Measurements from ENCODE around the gene GPR25.

The GPR25 gene

GRCh38 chr1:200912737-200913407, 40.1 kb downstream of the GPR25 start:
- Histone ChIP-seq H4K91ac (ENCODE audit: low read length) (no peak overlapping the region), H3K4ac (ENCODE audit: low read depth in 1 of 2, low read length in 2 of 2) (no peak overlapping the region), H2BK5ac (ENCODE audit: low read depth, low read length, poor library complexity, severe bottlenecking) (no peak overlapping the region), H3K4me3 (ENCODE audit: insufficient read depth in 1 of 2, low read depth in 1 of 2, low read length in 2 of 2) (no peak overlapping the region), H3K79me1 (replicated peaks; ENCODE audit: low read length, poor library complexity, severe bottlenecking) (peaks cover 1% of the 10 kb centered on the region), H3K9ac (ENCODE audit: low read length) (no peak overlapping the region), H3K36me3 (ENCODE audit: control insufficient read depth in 1 of 2, insufficient read depth in 2 of 2, low read depth in 1 of 2, low read length in 2 of 2) (peaks cover 0 to 50% of the 10 kb centered on the region in 2 experiments), H3K18ac (ENCODE audit: low read depth in 1 of 2, low read length in 2 of 2) (no peak overlapping the region), H4K8ac (ENCODE audit: low read length) (no peak overlapping the region), H2BK120ac (ENCODE audit: low read depth, low read length) (no peak overlapping the region), H2AFZ (ENCODE audit: low read depth, low read length) (no peak overlapping the region), H2BK12ac (ENCODE audit: low read length in 2 of 2) (no peak overlapping the region), H3K9me3 (ENCODE audit: control insufficient read depth, low read length) (no peaks in the 10 kb centered on the region), H3K14ac (ENCODE audit: low read length in 2 of 2) (no peak overlapping the region), H2BK15ac (ENCODE audit: low read depth, poor library complexity, severe bottlenecking) (no peak overlapping the region), H3K27me3 (ENCODE audit: control insufficient read depth in 1 of 2, insufficient read depth in 1 of 2, low read length in 2 of 2) (peaks cover 0 to 50% of the 10 kb centered on the region in 2 experiments), H3K4me2 (ENCODE audit: low read length, poor library complexity, severe bottlenecking) (no peak overlapping the region), H3K23ac (ENCODE audit: low read length in 2 of 2) (no peak overlapping the region), H3K27ac (ENCODE audit: low read length, poor library complexity, severe bottlenecking) (no peak overlapping the region), H2AK5ac (ENCODE audit: low read length, severe bottlenecking) (no peak overlapping the region), H3K4me1 (ENCODE audit: control insufficient read depth, insufficient read depth, low read depth, low read length) (peaks cover 3% of the 10 kb centered on the region)
- 96% methylated on average over 13 of the region's 13 CpGs for WGBS
- DNase-seq, result no peak

DNA sequence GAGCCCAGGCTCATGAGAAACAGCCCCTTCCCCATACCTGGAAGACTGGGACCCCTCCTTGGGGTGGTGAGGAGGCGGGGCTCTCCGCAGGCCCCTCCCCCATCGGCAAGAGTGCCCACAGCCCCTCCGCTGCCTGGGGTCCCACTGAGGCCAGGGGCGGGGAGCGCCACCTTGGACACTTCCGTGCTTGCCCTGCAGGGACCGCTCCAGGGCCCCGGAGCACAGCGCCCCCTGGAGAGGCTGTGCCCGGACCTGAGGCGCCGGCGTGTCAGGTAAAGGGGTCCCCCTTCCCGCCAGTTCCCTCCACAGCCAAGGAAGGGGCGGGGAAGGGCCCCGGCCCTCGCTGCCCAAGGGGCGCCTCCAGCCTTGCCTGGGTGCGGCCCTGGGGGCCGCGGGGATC, 43.4 kb downstream of the GPR25 start:
- 52% methylated on average over 22 of the region's 22 CpGs for WGBS
- no peak overlapping the region for H3K23ac ChIP-seq (ENCODE audit: low read length in 2 of 2)
- H3K27me3 ChIP-seq (ENCODE audit: control insufficient read depth in 1 of 2, insufficient read depth in 1 of 2, low read length in 2 of 2), result peaks cover 0 to 60% of the 10 kb centered on the region in 2 experiments
- no peak overlapping the region for H3K27ac ChIP-seq (ENCODE audit: low read length, poor library complexity, severe bottlenecking)
- H3K4ac ChIP-seq (ENCODE audit: low read depth in 1 of 2, low read length in 2 of 2), result no peak overlapping the region
- peaks cover 1% of the 10 kb centered on the region for H3K79me1 ChIP-seq (replicated peaks; ENCODE audit: low read length, poor library complexity, severe bottlenecking)
- no peak overlapping the region for H3K4me3 ChIP-seq (ENCODE audit: insufficient read depth in 1 of 2, low read depth in 1 of 2, low read length in 2 of 2)
- no peak overlapping the region for H2AK5ac ChIP-seq (ENCODE audit: low read length, severe bottlenecking)
- H4K91ac ChIP-seq (ENCODE audit: low read length), result no peak overlapping the region
- H2AFZ ChIP-seq (ENCODE audit: low read depth, low read length), result no peak overlapping the region
- H3K9ac ChIP-seq (ENCODE audit: low read length), result no peak overlapping the region
- H3K4me2 ChIP-seq (ENCODE audit: low read length, poor library complexity, severe bottlenecking), result no peak overlapping the region
- no peak overlapping the region for H2BK120ac ChIP-seq (ENCODE audit: low read depth, low read length)
- no peaks in the 10 kb centered on the region for H3K9me3 ChIP-seq (ENCODE audit: control insufficient read depth, low read length)
- H4K8ac ChIP-seq (ENCODE audit: low read length), result no peak overlapping the region
- H3K14ac ChIP-seq (ENCODE audit: low read length in 2 of 2), result no peak overlapping the region
- no peak overlapping the region for H2BK15ac ChIP-seq (ENCODE audit: low read depth, poor library complexity, severe bottlenecking)
- H3K18ac ChIP-seq (ENCODE audit: low read depth in 1 of 2, low read length in 2 of 2), result no peak overlapping the region
- no peak overlapping the region for H2BK5ac ChIP-seq (ENCODE audit: low read depth, low read length, poor library complexity, severe bottlenecking)
- DNase-seq, result no peak
- no peak overlapping the region for H2BK12ac ChIP-seq (ENCODE audit: low read length in 2 of 2)
- peaks cover 0 to 30% of the 10 kb centered on the region in 2 experiments for H3K36me3 ChIP-seq (ENCODE audit: control insufficient read depth in 1 of 2, insufficient read depth in 2 of 2, low read depth in 1 of 2, low read length in 2 of 2)
- no peaks in the 10 kb centered on the region for H3K4me1 ChIP-seq (ENCODE audit: control insufficient read depth, insufficient read depth, low read depth, low read length)

DNA sequence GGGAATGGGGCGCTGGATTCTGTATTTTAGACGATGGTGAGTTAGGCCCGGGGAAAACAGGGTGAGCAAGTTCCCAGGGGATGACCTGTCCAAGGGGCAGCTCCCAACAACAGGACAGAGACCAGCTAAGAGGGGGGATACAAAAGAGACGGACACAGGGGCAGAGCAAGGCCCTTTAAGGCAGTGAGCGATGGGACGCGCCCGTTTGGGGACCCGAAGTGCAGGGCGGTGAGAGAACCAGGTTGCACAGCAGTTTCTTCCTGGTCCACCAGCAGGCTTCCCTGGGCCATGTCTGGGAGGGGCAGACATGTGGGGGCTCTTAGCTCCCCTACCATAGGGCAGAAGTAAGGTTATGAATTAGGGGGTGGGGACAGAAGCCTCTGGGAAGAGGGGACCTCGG, 43.9 kb downstream of the GPR25 start:
- Histone ChIP-seq H2AFZ (ENCODE audit: low read depth, low read length) (no peak overlapping the region), H3K4me1 (ENCODE audit: control insufficient read depth, insufficient read depth, low read depth, low read length) (no peaks in the 10 kb centered on the region), H3K27ac (ENCODE audit: low read length, poor library complexity, severe bottlenecking) (no peak overlapping the region), H2BK5ac (ENCODE audit: low read depth, low read length, poor library complexity, severe bottlenecking) (no peak overlapping the region), H3K4me2 (ENCODE audit: low read length, poor library complexity, severe bottlenecking) (no peak overlapping the region), H3K9ac (ENCODE audit: low read length) (no peak overlapping the region), H3K4ac (ENCODE audit: low read depth in 1 of 2, low read length in 2 of 2) (no peak overlapping the region), H2BK15ac (ENCODE audit: low read depth, poor library complexity, severe bottlenecking) (no peak overlapping the region), H3K14ac (ENCODE audit: low read length in 2 of 2) (no peak overlapping the region), H2BK120ac (ENCODE audit: low read depth, low read length) (no peak overlapping the region), H4K8ac (ENCODE audit: low read length) (no peak overlapping the region), H3K79me1 (replicated peaks; ENCODE audit: low read length, poor library complexity, severe bottlenecking) (peaks cover 1% of the 10 kb centered on the region), H3K4me3 (ENCODE audit: insufficient read depth in 1 of 2, low read depth in 1 of 2, low read length in 2 of 2) (no peak overlapping the region), H3K36me3 (ENCODE audit: control insufficient read depth in 1 of 2, insufficient read depth in 2 of 2, low read depth in 1 of 2, low read length in 2 of 2) (peaks cover 0 to 25% of the 10 kb centered on the region in 2 experiments), H3K23ac (ENCODE audit: low read length in 2 of 2) (no peak overlapping the region), H2BK12ac (ENCODE audit: low read length in 2 of 2) (no peak overlapping the region), H3K18ac (ENCODE audit: low read depth in 1 of 2, low read length in 2 of 2) (no peak overlapping the region), H3K27me3 (ENCODE audit: control insufficient read depth in 1 of 2, insufficient read depth in 1 of 2, low read length in 2 of 2) (peaks cover 0 to 65% of the 10 kb centered on the region in 2 experiments), H2AK5ac (ENCODE audit: low read length, severe bottlenecking) (no peak overlapping the region), H3K9me3 (ENCODE audit: control insufficient read depth, low read length) (no peaks in the 10 kb centered on the region), H4K91ac (ENCODE audit: low read length) (no peak overlapping the region)
- WGBS, result 81% methylated on average over 11 of the region's 11 CpGs
- DNase-seq, result no peak

GRCh38 chr1:200917291-200917817, 44.6 kb downstream of the GPR25 start:
- H3K23ac ChIP-seq (ENCODE audit: low read length in 2 of 2), result no peak overlapping the region
- no peak overlapping the region for H3K4me3 ChIP-seq (ENCODE audit: insufficient read depth in 1 of 2, low read depth in 1 of 2, low read length in 2 of 2)
- no peak overlapping the region for H4K91ac ChIP-seq (ENCODE audit: low read length)
- no peak overlapping the region for H2BK5ac ChIP-seq (ENCODE audit: low read depth, low read length, poor library complexity, severe bottlenecking)
- peaks cover 0 to 18% of the 10 kb centered on the region in 2 experiments for H3K36me3 ChIP-seq (ENCODE audit: control insufficient read depth in 1 of 2, insufficient read depth in 2 of 2, low read depth in 1 of 2, low read length in 2 of 2)
- H3K27me3 ChIP-seq (ENCODE audit: control insufficient read depth in 1 of 2, insufficient read depth in 1 of 2, low read length in 2 of 2), result peaks cover 0 to 66% of the 10 kb centered on the region in 2 experiments
- no peak overlapping the region for H3K9ac ChIP-seq (ENCODE audit: low read length)
- no peak overlapping the region for H2BK15ac ChIP-seq (ENCODE audit: low read depth, poor library complexity, severe bottlenecking)
- no peak overlapping the region for H3K18ac ChIP-seq (ENCODE audit: low read depth in 1 of 2, low read length in 2 of 2)
- H2BK12ac ChIP-seq (ENCODE audit: low read length in 2 of 2), result no peak overlapping the region
- peaks cover 1% of the 10 kb centered on the region for H3K79me1 ChIP-seq (replicated peaks; ENCODE audit: low read length, poor library complexity, severe bottlenecking)
- WGBS, result 95% methylated on average over 6 of the region's 7 CpGs
- no peak overlapping the region for H3K4ac ChIP-seq (ENCODE audit: low read depth in 1 of 2, low read length in 2 of 2)
- no peak overlapping the region for H4K8ac ChIP-seq (ENCODE audit: low read length)
- H3K14ac ChIP-seq (ENCODE audit: low read length in 2 of 2), result no peak overlapping the region
- H2BK120ac ChIP-seq (ENCODE audit: low read depth, low read length), result no peak overlapping the region
- H3K4me2 ChIP-seq (ENCODE audit: low read length, poor library complexity, severe bottlenecking), result no peak overlapping the region
- H2AK5ac ChIP-seq (ENCODE audit: low read length, severe bottlenecking), result no peak overlapping the region
- no peaks in the 10 kb centered on the region for H3K9me3 ChIP-seq (ENCODE audit: control insufficient read depth, low read length)
- no peak overlapping the region for H2AFZ ChIP-seq (ENCODE audit: low read depth, low read length)
- no peak for DNase-seq
- H3K4me1 ChIP-seq (ENCODE audit: control insufficient read depth, insufficient read depth, low read depth, low read length), result no peaks in the 10 kb centered on the region
- H3K27ac ChIP-seq (ENCODE audit: low read length, poor library complexity, severe bottlenecking), result no peak overlapping the region
